A549 treated with dexamethasone at 1 μM for 4 hours (cell line): Measurements from ENCODE around the gene TOLLIP. TPM values are rescaled to one million over a fixed set of nuclear protein-coding genes. Genes with fewer than 3 reads are reported as not detected.

Experiments used
- total RNA-seq: library from RNA; stranded (reverse); fragments of 200-300 nt; extraction: Qiagen RNA extraction; gene quantifications from 5 replicates; pipeline ENCODE4 v1.2.3, GENCODE V29; 2022

TOLLIP gene
- 35.7 to 50.2 TPM (median 48.3 TPM) in 5 replicates for total RNA-seq

DNA sequence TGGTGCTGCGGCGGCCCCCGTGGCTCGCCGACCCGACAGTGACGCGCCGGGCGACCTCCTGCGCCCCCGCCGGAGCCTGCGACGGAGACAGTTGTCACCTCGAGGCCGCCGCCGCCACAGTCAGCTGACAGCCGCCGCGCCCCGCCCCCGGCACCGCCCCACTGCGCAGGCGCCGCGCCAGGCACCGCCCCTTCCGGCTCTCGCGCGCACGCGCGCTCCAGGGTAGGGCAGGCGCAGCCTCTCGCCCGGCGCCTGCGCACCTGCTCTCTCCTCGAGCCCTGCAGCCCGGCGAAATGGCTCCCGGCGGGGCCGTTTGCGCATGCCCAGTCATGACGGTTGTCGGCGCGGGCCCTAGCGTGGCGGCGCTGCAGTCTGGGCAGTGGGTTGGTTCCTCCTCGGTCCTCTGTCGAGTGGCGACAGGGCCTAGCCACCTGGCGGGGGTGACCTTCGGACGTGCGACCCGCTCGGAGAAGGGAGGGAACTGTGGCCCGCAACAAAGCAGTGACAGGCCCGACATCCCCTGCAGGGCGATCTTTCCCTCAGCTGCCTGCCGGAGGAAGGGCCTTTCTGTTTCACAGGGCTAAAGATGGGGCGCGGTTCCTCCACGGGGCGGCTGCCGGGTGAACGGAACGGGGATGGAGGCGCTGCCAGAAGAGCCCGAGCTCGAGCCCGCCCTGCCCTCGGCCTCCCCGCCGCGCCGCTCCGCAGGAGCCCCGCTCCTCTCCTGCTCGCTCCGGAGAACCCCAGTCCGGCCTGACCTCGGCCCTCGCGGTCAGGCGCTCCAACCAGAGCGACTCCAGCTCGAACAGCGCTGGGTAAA, at the start of gene TOLLIP:
TOLLIP (minus strand) TSS at position 135 of the 820 bp plus-strand sequence; CDS start at position 1, 134 bp downstream.

Other genes with a start within 250 kb of the TOLLIP start
- gene MUC2, start 234.8 kb downstream of the TOLLIP start, total RNA-seq = 0.03 to 0.40 TPM (median 0.13 TPM) in 5 replicates
- gene MUC5AC, start 151.7 kb downstream of the TOLLIP start, total RNA-seq = 0.60 to 2.9 TPM (median 1.6 TPM) in 5 replicates
- 1.1 to 4.5 TPM (median 2.4 TPM) in 5 replicates for gene MUC5B, start 86.6 kb downstream of the TOLLIP start, total RNA-seq
- 3.9 to 7.2 TPM (median 5.8 TPM) in 5 replicates for gene BRSK2, start 80.3 kb upstream of the TOLLIP start, total RNA-seq
- 36.3 to 40.7 TPM (median 39.2 TPM) in 5 replicates for gene MOB2, start 177.1 kb upstream of the TOLLIP start, total RNA-seq